Neuronal stem cell (in vitro differentiated cells): ENCODE results near the gene RASGEF1C.

Experiments used
- DNase-seq: peaks from one replicate; pipeline ENCODE4 v3.0.0-alpha.2; 2013; ENCODE audit warnings: low spot score
- H2AFZ ChIP-seq: one replicate; pipeline ENCODE4 v1.6.1; 2013; ENCODE audit warnings: mild to moderate bottlenecking, low read length, inconsistent platforms
- H2AK5ac ChIP-seq: 2 replicates; pipeline ENCODE4 v1.6.1; 2013; ENCODE audit warnings: low read depth, mild to moderate bottlenecking, inconsistent platforms, low read length, moderate library complexity, mixed read lengths
- H2BK120ac ChIP-seq: 2 replicates; pipeline ENCODE4 v1.6.1; 2013; ENCODE audit warnings: low read depth, mild to moderate bottlenecking, inconsistent platforms, low read length, moderate library complexity, mixed read lengths
- H2BK12ac ChIP-seq: one replicate; pipeline ENCODE4 v1.6.1; 2013; ENCODE audit warnings: low read length, inconsistent platforms
- H2BK15ac ChIP-seq: 2 replicates; pipeline ENCODE4 v1.6.1; 2013; ENCODE audit warnings: mild to moderate bottlenecking, low read length, inconsistent platforms, mixed read lengths
- H2BK5ac ChIP-seq: one replicate; pipeline ENCODE4 v1.6.1; 2013; ENCODE audit warnings: inconsistent platforms, mild to moderate bottlenecking, low read length, moderate library complexity
- H3K14ac ChIP-seq: one replicate; pipeline ENCODE4 v1.6.1; 2013; ENCODE audit warnings: low read length, inconsistent platforms
- H3K18ac ChIP-seq: 2 replicates; pipeline ENCODE4 v1.6.1; 2013; ENCODE audit warnings: low read length, inconsistent platforms
- H3K23ac ChIP-seq: 2 replicates; pipeline ENCODE4 v1.6.1; 2013; ENCODE audit warnings: low read depth, mild to moderate bottlenecking, mixed read lengths, low read length, inconsistent platforms; ENCODE audit not compliant: poor library complexity
- H3K27ac ChIP-seq: replicated peaks from 3 replicates; pipeline ENCODE4 v1.5.1; 2013; ENCODE audit warnings: low read length, inconsistent platforms
- H3K27me3 ChIP-seq, 3 experiments: 2 replicates each; pipeline ENCODE4 v1.6.1; 2013; ENCODE audit warnings: low read length in 3 of 3, mild to moderate bottlenecking in 2 of 3, inconsistent platforms in 1 of 3, low read depth in 1 of 3, mixed read lengths in 1 of 3, moderate library complexity in 1 of 3; ENCODE audit not compliant: control insufficient read depth in 3 of 3, insufficient read depth in 3 of 3
- H3K36me3 ChIP-seq, 2 donors: replicated peaks in 1 of 2; 2 replicates each; pipeline ENCODE4 v1.6.1; 2013; ENCODE audit warnings: low read length in 2 of 2; ENCODE audit not compliant: control insufficient read depth in 2 of 2, insufficient read depth in 2 of 2
- H3K4ac ChIP-seq: 2 replicates; pipeline ENCODE4 v1.6.1; 2013; ENCODE audit warnings: inconsistent platforms, mild to moderate bottlenecking, low read length, moderate library complexity
- H3K4me1 ChIP-seq, 2 donors: 1 replicate in 1 of 2; 2 replicates in 1 of 2; pipeline ENCODE4 v1.6.1; 2013; ENCODE audit warnings: low read length in 2 of 2, low read depth in 1 of 2; ENCODE audit not compliant: control insufficient read depth in 2 of 2, insufficient read depth in 1 of 2
- H3K4me2 ChIP-seq: one replicate; pipeline ENCODE4 v1.6.1; 2013; ENCODE audit warnings: mild to moderate bottlenecking, low read length, inconsistent platforms; ENCODE audit not compliant: insufficient read depth, poor library complexity, severe bottlenecking
- H3K4me3 ChIP-seq, 2 donors: 2 replicates each; pipeline ENCODE4 v1.5.1; 2013; ENCODE audit warnings: low read length in 2 of 2, mild to moderate bottlenecking in 2 of 2, inconsistent platforms in 1 of 2, moderate library complexity in 1 of 2
- H3K79me1 ChIP-seq: one replicate; pipeline ENCODE4 v1.6.1; 2013; ENCODE audit warnings: low read depth, mild to moderate bottlenecking, inconsistent platforms, low read length, moderate library complexity
- H3K9ac ChIP-seq: one replicate; pipeline ENCODE4 v1.6.1; 2013; ENCODE audit warnings: mild to moderate bottlenecking, low read depth, low read length, inconsistent platforms; ENCODE audit not compliant: poor library complexity
- H3K9me3 ChIP-seq, 2 donors: replicated peaks in 1 of 2; 2 replicates each; pipeline versions ENCODE3 to v1.6.1; 2013; ENCODE audit warnings: low read length in 2 of 2, mild to moderate bottlenecking in 2 of 2, inconsistent platforms in 1 of 2, low read depth in 1 of 2, mixed read lengths in 1 of 2, moderate library complexity in 1 of 2; ENCODE audit not compliant: control insufficient read depth in 2 of 2, insufficient read depth in 1 of 2
- H4K8ac ChIP-seq: one replicate; pipeline ENCODE4 v1.6.1; 2013; ENCODE audit warnings: low read depth, mild to moderate bottlenecking, inconsistent platforms, low read length, moderate library complexity
- H4K91ac ChIP-seq: one replicate; pipeline ENCODE4 v1.6.1; 2013; ENCODE audit warnings: low read length, low read depth, mild to moderate bottlenecking, inconsistent platforms; ENCODE audit not compliant: poor library complexity
- WGBS, 2 donors: extraction: QIAGEN DNeasy Blood & Tissue Kit; methylation state at CpG; one replicate each; pipeline ENCODE4 v1.1.7; 2013; ENCODE audit warnings: missing lambda C conversion rate in 2 of 2, mixed read lengths in 1 of 2; ENCODE audit not compliant: insufficient read length in 2 of 2, insufficient replicate concordance in 1 of 2; ENCODE audit errors: extremely low coverage in 2 of 2; 5-methylcytosine and 5-hydroxymethylcytosine counted together

RASGEF1C gene

DNA sequence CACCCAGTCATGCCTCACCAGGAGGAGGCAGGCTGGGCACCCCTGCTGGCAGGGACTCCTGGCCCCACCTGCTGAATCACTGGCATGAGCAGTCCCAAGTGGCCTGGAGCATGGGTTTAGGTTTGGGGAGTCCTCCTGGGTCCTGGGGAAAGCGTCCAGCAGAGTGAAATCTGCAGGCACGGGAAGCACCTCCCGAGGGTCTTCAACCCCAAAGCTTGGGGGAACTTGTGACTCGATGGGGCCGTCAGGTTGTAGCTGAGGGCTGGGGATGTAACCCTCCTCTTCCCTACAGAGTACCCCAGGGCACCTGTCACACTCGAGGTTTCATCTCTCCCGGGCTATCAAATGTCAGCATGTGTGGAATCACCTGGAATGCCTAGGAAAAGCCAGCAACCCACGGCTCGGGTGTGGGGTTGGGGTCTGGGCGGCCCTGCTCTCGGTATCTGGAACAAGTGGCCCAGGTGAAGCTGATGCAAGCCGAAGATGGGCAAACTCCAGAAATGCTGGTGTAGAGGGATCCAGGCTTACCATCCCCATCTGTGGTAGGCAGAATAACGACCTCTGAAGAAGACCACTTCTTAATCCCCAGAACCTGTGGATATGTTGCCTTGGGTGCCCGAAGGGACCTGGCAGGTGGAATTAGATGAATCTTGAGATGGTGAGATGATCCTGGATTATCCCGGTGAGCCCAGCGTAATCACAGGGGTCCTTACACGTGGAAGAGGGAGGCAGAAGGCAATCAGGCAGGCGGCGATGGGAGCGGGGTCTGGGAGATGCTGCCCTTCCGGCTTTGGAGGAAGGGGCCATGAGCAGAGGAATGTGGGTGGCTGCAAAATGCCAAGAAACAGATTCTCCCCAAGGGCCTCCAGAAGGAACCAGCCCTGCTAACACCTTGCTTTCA lies 6.1 kb upstream of the RASGEF1C start:
- H3K9ac ChIP-seq: no peak overlapping the region
- H3K4me3 ChIP-seq: no peak overlapping the region
- no peak overlapping the region for H4K8ac ChIP-seq
- peak overlapping the region; percentile 56 for H3K14ac ChIP-seq
- no peak overlapping the region for H2BK12ac ChIP-seq
- peaks cover 5% of the 10 kb centered on the region for H3K79me1 ChIP-seq
- no peak overlapping the region for H2BK5ac ChIP-seq
- peaks cover 0 to 5% (median 4%) of the 10 kb centered on the region in 3 experiments for H3K27me3 ChIP-seq
- peaks cover 0 to 4% of the 10 kb centered on the region in 2 donors for H3K4me1 ChIP-seq
- no peak overlapping the region for H4K91ac ChIP-seq
- no peak overlapping the region for H2BK120ac ChIP-seq
- H3K18ac ChIP-seq: no peak overlapping the region
- WGBS, 2 donors: no CpG with 5 or more reads among the region's 21 CpGs
- H3K36me3 ChIP-seq: peaks cover 0 to 2% of the 10 kb centered on the region in 2 donors
- no peak overlapping the region for H2BK15ac ChIP-seq
- no peak overlapping the region for H3K27ac ChIP-seq
- peaks cover 8 to 14% of the 10 kb centered on the region in 2 donors for H3K9me3 ChIP-seq
- no peak for DNase-seq
- H2AK5ac ChIP-seq: no peak overlapping the region
- H3K4me2 ChIP-seq: no peak overlapping the region
- H3K4ac ChIP-seq: no peak overlapping the region
- H2AFZ ChIP-seq: no peak overlapping the region
- no peak overlapping the region for H3K23ac ChIP-seq

DNA sequence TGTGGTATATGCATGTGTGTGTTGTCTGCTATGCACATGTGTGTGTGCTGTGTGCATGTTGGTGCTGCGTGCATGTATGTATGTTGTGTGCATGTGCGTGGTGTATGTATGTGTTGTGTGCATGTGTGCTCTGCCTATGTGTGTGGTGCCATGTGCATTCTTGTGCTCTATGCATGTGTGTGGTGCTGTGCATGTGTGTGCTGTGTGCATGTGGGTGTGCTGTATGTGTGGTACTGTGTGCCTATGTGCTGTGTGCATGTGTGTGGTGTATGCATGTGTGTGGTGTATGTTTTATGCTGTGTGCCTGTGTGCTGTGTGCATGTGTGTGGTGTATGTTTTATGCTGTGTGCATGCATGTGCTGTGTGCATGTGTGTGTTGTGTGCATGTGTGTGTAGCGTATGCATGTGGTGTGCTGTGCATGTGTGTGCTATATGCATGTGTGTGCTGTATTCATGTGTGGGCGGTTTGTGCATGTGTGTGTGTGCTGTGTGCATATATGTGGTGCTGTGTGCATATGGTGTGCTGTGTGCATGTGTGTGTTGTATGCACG lies 4.7 kb upstream of the RASGEF1C start:
- H3K23ac ChIP-seq: peak overlapping the region; percentile 83
- peak overlapping the region; percentile 76 for H3K9ac ChIP-seq
- H3K9me3 ChIP-seq: peaks cover 7 to 14% of the 10 kb centered on the region in 2 donors
- no peak overlapping the region for H2AFZ ChIP-seq
- no peak overlapping the region for H3K4ac ChIP-seq
- no peak overlapping the region for H3K27ac ChIP-seq
- no peak overlapping the region for H2BK5ac ChIP-seq
- WGBS, 2 donors: no CpG with 5 or more reads among the region's 5 CpGs
- H3K4me1 ChIP-seq: peaks cover 0 to 4% of the 10 kb centered on the region in 2 donors
- no peak for DNase-seq
- peak overlapping the region; percentile 67 for H4K8ac ChIP-seq
- H3K18ac ChIP-seq: no peak overlapping the region
- peak overlapping the region; percentile 50 for H4K91ac ChIP-seq
- peak overlapping the region; percentile 49 for H3K14ac ChIP-seq
- H2BK120ac ChIP-seq: no peak overlapping the region
- peak overlapping the region; percentile 35 for H2BK12ac ChIP-seq
- no peak overlapping the region for H3K4me2 ChIP-seq
- peak overlapping the region in 1 of 2 donors; percentile 56 for H3K4me3 ChIP-seq
- H3K27me3 ChIP-seq: peaks cover 0 to 7% (median 6%) of the 10 kb centered on the region in 3 experiments
- no peak overlapping the region for H2BK15ac ChIP-seq
- H3K36me3 ChIP-seq: peaks cover 0 to 2% of the 10 kb centered on the region in 2 donors
- H2AK5ac ChIP-seq: no peak overlapping the region
- peaks cover 5% of the 10 kb centered on the region for H3K79me1 ChIP-seq

DNA sequence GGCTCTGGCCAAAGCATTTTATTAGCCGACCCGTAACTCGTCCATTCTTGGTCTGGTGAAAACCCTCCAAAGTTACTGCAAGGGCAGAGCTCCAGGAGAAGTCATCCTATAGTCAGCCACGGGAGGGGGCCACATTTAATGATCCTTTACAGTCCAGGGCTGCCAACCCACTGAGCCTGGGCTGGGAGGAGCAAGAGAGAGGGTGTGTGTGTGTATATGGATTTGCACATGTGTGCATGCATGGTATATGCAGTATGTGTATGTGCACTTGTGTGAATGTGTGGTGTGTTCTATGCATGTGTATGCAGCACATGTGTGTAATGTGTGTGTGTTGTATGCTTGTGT lies 4.2 kb upstream of the RASGEF1C start:
- H2BK12ac ChIP-seq: no peak overlapping the region
- no peak overlapping the region for H2BK120ac ChIP-seq
- H3K27me3 ChIP-seq: peaks cover 0 to 9% (median 8%) of the 10 kb centered on the region in 3 experiments
- no peak overlapping the region for H3K18ac ChIP-seq
- H3K4me2 ChIP-seq: no peak overlapping the region
- H3K4ac ChIP-seq: no peak overlapping the region
- H3K27ac ChIP-seq: no peak overlapping the region
- no peak overlapping the region for H2AFZ ChIP-seq
- H2BK15ac ChIP-seq: no peak overlapping the region
- H4K91ac ChIP-seq: no peak overlapping the region
- H3K4me1 ChIP-seq: peaks cover 0 to 7% of the 10 kb centered on the region in 2 donors
- DNase-seq: no peak
- H3K14ac ChIP-seq: no peak overlapping the region
- H4K8ac ChIP-seq: no peak overlapping the region
- H3K9me3 ChIP-seq: peaks cover 4 to 14% of the 10 kb centered on the region in 2 donors
- H2AK5ac ChIP-seq: no peak overlapping the region
- H3K36me3 ChIP-seq: peaks cover 0 to 2% of the 10 kb centered on the region in 2 donors
- no peak overlapping the region for H3K4me3 ChIP-seq
- peaks cover 7% of the 10 kb centered on the region for H3K79me1 ChIP-seq
- WGBS, 2 donors: no CpG with 5 or more reads among the region's 4 CpGs
- H3K23ac ChIP-seq: no peak overlapping the region
- no peak overlapping the region for H2BK5ac ChIP-seq
- H3K9ac ChIP-seq: no peak overlapping the region
